Endothelial cell of umbilical vein (primary cell): ENCODE data around the gene POLG. TPM values are rescaled to one million over a fixed set of nuclear protein-coding genes. Genes with fewer than 3 reads are reported as not detected.

ENCODE experiments used
- BruUV-seq: library from RNA; stranded (reverse); fragments of 400-500 nt; replicated peaks from 2 replicates; lab custom pipeline; 2021; lab: Mats Ljungman, UMichigan
- CTCF ChIA-PET: fragments of 300-600, 350-600 bp; sonication (Branson Sonifier 250); formaldehyde crosslinking; loops from one replicate; lab custom pipeline; 2021; ENCODE audit warnings: antibody characterized with exemption, inconsistent platforms; lab: Charles Lee
- POLR2A ChIA-PET: fragments of 300-600, 350-600 bp; sonication (Branson Sonifier 250); formaldehyde crosslinking; loops from one replicate; lab custom pipeline; 2021; ENCODE audit warnings: antibody characterized with exemption, inconsistent platforms; lab: Charles Lee
- DNase-seq: peaks from one replicate; pipeline ENCODE4 v3.0.0-alpha.2; 2011; ENCODE audit warnings: low read depth, low spot score
- FAIRE-seq: peaks from 2 replicates; lab custom pipeline; 2011; peaks lifted over from hg19 to GRCh38; lab: Jason Lieb, UNC
- H2AFZ ChIP-seq: 2 replicates; pipeline ENCODE4 v1.6.0; 2012; ENCODE audit warnings: low read depth, low read length, control low read depth, inconsistent platforms
- H3K27ac ChIP-seq: 2 replicates; pipeline ENCODE4 v1.5.1; 2011; ENCODE audit warnings: low read depth, mild to moderate bottlenecking, control low read depth, low read length, moderate library complexity; ENCODE audit not compliant: insufficient read depth
- H3K27me3 ChIP-seq, 2 experiments: 2 replicates each; pipeline versions ENCODE4 v1.6.0 to v1.6.1; 2011; ENCODE audit warnings: low read length in 2 of 2, mixed read lengths in 1 of 2; ENCODE audit not compliant: control insufficient read depth in 2 of 2, insufficient read depth in 2 of 2
- H3K36me3 ChIP-seq, 2 experiments: 2 replicates in 1 of 2; 3 replicates in 1 of 2; pipeline ENCODE4 v1.5.1; 2011; ENCODE audit warnings: low read length in 2 of 2, mild to moderate bottlenecking in 1 of 2, moderate library complexity in 1 of 2; ENCODE audit not compliant: control insufficient read depth in 2 of 2, insufficient read depth in 2 of 2; ENCODE audit errors: extremely low read depth in 1 of 2
- H3K4me1 ChIP-seq: 3 replicates; pipeline ENCODE4 v1.5.1; 2011; ENCODE audit warnings: mild to moderate bottlenecking, low read length; ENCODE audit not compliant: control insufficient read depth, insufficient read depth; ENCODE audit errors: extremely low read depth
- H3K4me2 ChIP-seq: 2 replicates; pipeline ENCODE4 v1.6.1; 2011; ENCODE audit warnings: low read length, control low read depth, mixed read lengths; ENCODE audit not compliant: insufficient read depth
- H3K4me3 ChIP-seq, 3 experiments: fragments of 200-600 bp in 1 of 3; sonication (generic), shearing (Covaris generic) in 1 of 3; replicated peaks in 1 of 3; 2 replicates each; pipeline ENCODE4 v1.5.1; 2011 to 2016; ENCODE audit warnings: control low read depth in 3 of 3, low read length in 3 of 3, mild to moderate bottlenecking in 2 of 3, inconsistent platforms in 1 of 3, low read depth in 1 of 3, moderate library complexity in 1 of 3; ENCODE audit not compliant: insufficient read depth in 1 of 3
- H3K79me2 ChIP-seq: 2 replicates; pipeline ENCODE4 v1.6.0; 2012; ENCODE audit warnings: low read length, inconsistent platforms; ENCODE audit not compliant: control insufficient read depth, insufficient read depth
- H3K9ac ChIP-seq: replicated peaks from 2 replicates; pipeline ENCODE3; 2011; ENCODE audit warnings: low read length, control low read depth; ENCODE audit not compliant: insufficient read depth; ENCODE audit errors: extremely low read depth
- H3K9me1 ChIP-seq: replicated peaks from 3 replicates; pipeline ENCODE4 v1.6.0; 2011; ENCODE audit warnings: mild to moderate bottlenecking, low read length; ENCODE audit not compliant: control insufficient read depth, insufficient read depth; ENCODE audit errors: extremely low read depth
- H3K9me3 ChIP-seq: replicated peaks from 2 replicates; pipeline ENCODE4 v1.5.1; 2012; ENCODE audit warnings: low read length, inconsistent platforms; ENCODE audit not compliant: control insufficient read depth, insufficient read depth
- H4K20me1 ChIP-seq: replicated peaks from 2 replicates; pipeline ENCODE3; 2011; ENCODE audit warnings: mild to moderate bottlenecking, low read length; ENCODE audit not compliant: control insufficient read depth, insufficient read depth; ENCODE audit errors: extremely low read depth
- EZH2 ChIP-seq: IDR thresholded peaks from 2 replicates; pipeline ENCODE4 v1.6.1; 2012; ENCODE audit warnings: borderline replicate concordance, low read depth, mild to moderate bottlenecking, moderate library complexity, low read length, inconsistent platforms; ENCODE audit not compliant: severe bottlenecking
- FOS ChIP-seq: IDR thresholded peaks from 2 replicates; pipeline ENCODE4 v1.6.1; 2011; ENCODE audit warnings: mild to moderate bottlenecking, low read length, moderate library complexity, borderline replicate concordance; ENCODE audit not compliant: insufficient read depth
- JUN ChIP-seq: IDR thresholded peaks from 2 replicates; pipeline ENCODE4 v1.6.1; 2011; ENCODE audit warnings: borderline replicate concordance, low read depth; ENCODE audit not compliant: insufficient read length, insufficient read depth
- MAX ChIP-seq: IDR thresholded peaks from 2 replicates; pipeline ENCODE4 v1.6.1; 2011; ENCODE audit not compliant: insufficient read depth, insufficient read length
- POLR2A ChIP-seq: IDR thresholded peaks from 2 replicates; pipeline ENCODE4 v1.6.1; 2012; ENCODE audit warnings: low read depth, mild to moderate bottlenecking, control low read depth, low read length
- dilution Hi-C: fragments of 300-500 bp; cut with MboI; formaldehyde crosslinking; loops from one replicate; pipeline ENCODE4 v1.15.0; 2019; ENCODE audit warnings: low sequenced_read_pairs; ENCODE audit not compliant: extremely low pct_ligation_motif_present
- intact Hi-C: fragments of 100-400 bp; cut with micrococcal nuclease; formaldehyde crosslinking; loops from one replicate; pipeline ENCODE4 v1.10.0; 2022
- polyA plus RNA-seq, 4 experiments: library from polyadenylated mRNA; depleted of rRNA in 3 of 4; stranded (reverse) in 3 of 4; unstranded in 1 of 4; fragments of >200 nt; gene quantifications; 2 replicates each; pipeline versions ENCODE4 v1.2.1 to v1.2.3, GENCODE V29; 2011 to 2012; ENCODE audit warnings: missing spikeins in 1 of 4
- total RNA-seq: library from RNA; stranded (reverse); gene quantifications from 2 replicates; pipeline ENCODE4 v1.2.3, GENCODE V29; 2021
- TF ChIP-seq, protein P1 (sequence below), 2 donors: IDR thresholded peaks; 1 replicate in 1 of 2; 2 replicates in 1 of 2; pipeline ENCODE4 v1.5.1; 2011; ENCODE audit warnings: low read length in 2 of 2, mild to moderate bottlenecking in 2 of 2, moderate library complexity in 2 of 2, control low read depth in 1 of 2, inconsistent platforms in 1 of 2, low read depth in 1 of 2; ENCODE audit not compliant: insufficient read depth in 1 of 2; ENCODE audit errors: extremely low read depth in 1 of 2

POLG gene
- total and polyA plus RNA-seq, 2 donors (not counting 3 experiments of a cell fraction or from before 2014, with no cell fraction given), result 36.6 to 77.7 TPM

GRCh38 chr15:89381888-89382686 lies 47.5 kb upstream of the POLG start:
- no peaks in the 10 kb centered on the region for H3K79me2 ChIP-seq
- DNase-seq (no peak), FAIRE-seq (no peak)
- ChIA-PET CTCF (interaction anchor here (0.5 to 2.5 kb wide), 4 partner anchors 13 to 36 kb away, joined by 3 to 10 read pairs (median 3); no protein-coding TSS in a partner anchor), POLR2A (no interaction called here)
- no peaks in the 10 kb centered on the region for H3K36me3 ChIP-seq
- peaks cover 67 to 71% of the 10 kb centered on the region in 2 experiments for H3K27me3 ChIP-seq
- H3K27ac ChIP-seq, result no peak overlapping the region
- no peak overlapping the region for H3K4me2 ChIP-seq
- no peaks in the 10 kb centered on the region for H3K9me1 ChIP-seq
- no TSS peak for BruUV-seq
- intact Hi-C loops (no loop called here), dilution Hi-C loops (no loop called here)
- TF ChIP-seq MAX (no peak), FOS (no peak), JUN (no peak), POLR2A (no peak), EZH2 (no peak)
- TF ChIP-seq, protein P1, sequence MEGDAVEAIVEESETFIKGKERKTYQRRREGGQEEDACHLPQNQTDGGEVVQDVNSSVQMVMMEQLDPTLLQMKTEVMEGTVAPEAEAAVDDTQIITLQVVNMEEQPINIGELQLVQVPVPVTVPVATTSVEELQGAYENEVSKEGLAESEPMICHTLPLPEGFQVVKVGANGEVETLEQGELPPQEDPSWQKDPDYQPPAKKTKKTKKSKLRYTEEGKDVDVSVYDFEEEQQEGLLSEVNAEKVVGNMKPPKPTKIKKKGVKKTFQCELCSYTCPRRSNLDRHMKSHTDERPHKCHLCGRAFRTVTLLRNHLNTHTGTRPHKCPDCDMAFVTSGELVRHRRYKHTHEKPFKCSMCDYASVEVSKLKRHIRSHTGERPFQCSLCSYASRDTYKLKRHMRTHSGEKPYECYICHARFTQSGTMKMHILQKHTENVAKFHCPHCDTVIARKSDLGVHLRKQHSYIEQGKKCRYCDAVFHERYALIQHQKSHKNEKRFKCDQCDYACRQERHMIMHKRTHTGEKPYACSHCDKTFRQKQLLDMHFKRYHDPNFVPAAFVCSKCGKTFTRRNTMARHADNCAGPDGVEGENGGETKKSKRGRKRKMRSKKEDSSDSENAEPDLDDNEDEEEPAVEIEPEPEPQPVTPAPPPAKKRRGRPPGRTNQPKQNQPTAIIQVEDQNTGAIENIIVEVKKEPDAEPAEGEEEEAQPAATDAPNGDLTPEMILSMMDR (IDR thresholded peaks at IDR 0.05; ENCODE audit: extremely low read depth in 1 of 2, insufficient read depth in 1 of 2, low read depth in 1 of 2, low read length in 2 of 2), result no peak
- peaks cover 4% of the 10 kb centered on the region for H3K4me1 ChIP-seq
- H4K20me1 ChIP-seq, result no peaks in the 10 kb centered on the region
- H2AFZ ChIP-seq, result no peak overlapping the region
- H3K4me3 ChIP-seq, result no peak overlapping the region
- no peaks in the 10 kb centered on the region for H3K9me3 ChIP-seq
- no peak overlapping the region for H3K9ac ChIP-seq
